Measurements from ENCODE around the gene RUNDC3A.

The RUNDC3A gene

DNA sequence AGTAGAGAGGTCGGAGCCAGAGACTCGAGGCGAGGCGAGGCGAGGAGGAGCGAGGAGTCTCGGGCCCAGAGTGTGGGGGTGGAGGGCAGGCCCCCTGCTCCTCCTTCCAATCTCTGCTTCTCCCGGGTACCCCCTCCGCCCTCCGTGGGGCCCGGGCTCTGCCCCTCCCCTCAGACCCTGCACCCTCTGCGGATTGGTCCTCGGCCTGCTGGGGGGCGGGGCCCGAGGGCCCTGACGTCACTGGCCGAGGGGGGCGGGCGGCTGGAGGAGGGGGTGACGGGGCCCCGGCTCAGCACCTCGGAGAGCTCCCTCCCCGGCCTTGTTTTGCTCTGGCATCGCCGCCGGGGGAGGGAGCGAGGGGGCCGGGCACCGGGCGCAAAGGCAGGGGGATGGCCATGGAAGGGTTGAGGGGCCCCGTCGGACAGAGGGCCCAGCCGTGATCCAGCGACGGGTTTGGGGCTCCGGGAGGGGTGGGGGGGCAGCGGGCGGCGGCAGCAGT, at the start of gene RUNDC3A:
RUNDC3A (plus strand) TSS at position 282 of the 499 bp plus-strand sequence. CDS start 232 bp downstream, outside the sequence.
- Histone ChIP-seq H3K9me3 (ENCODE audit: control insufficient read depth, insufficient read depth, low read depth, low read length) (no peaks in the 10 kb centered on the region), H3K9ac (ENCODE audit: low read length) (peak within 1 kb of the TSS; percentile 35), H3K27me3 (ENCODE audit: control insufficient read depth, insufficient read depth, low read length) (peaks cover 21% of the 10 kb centered on the region; the same call in 1 of the 2 replicates), H3K4me1 (ENCODE audit: control insufficient read depth, insufficient read depth, low read length) (peaks cover 36% of the 10 kb centered on the region), H3K4me3 (ENCODE audit: low read depth, low read length) (peak within 1 kb of the TSS; percentile 76), H3K27ac (ENCODE audit: low read depth, low read length) (no peak within 1 kb of the TSS), H3K36me3 (ENCODE audit: control insufficient read depth, insufficient read depth, low read length) (no peaks in the 10 kb centered on the region)

DNA sequence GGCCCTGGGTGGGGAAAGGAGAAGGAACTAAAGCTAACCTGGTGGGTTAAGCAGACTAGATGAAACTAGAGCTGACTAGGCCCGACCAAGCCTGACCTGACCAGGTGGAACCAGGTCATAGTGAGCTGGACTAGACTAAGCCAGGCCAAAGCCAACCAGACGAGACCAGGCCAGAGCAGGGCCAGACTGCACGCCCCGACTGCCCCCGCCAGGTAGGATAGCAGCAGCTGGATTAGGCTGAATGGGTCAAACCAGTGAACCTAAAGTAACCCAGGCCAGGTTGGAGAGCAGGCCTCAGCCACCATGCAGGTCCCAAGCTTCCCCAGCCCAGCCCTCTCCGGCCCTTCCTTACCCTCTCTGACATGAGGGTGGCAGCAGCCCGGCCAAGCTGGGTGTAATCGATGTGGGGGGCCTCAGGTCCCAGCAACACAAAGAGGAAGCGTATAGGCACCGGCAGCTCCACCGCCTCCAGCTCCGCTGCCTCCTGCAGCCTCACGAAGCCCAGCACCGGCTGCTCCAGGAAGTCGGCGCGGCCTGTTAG, 49.5 kb upstream of the RUNDC3A start:
- no peaks in the 10 kb centered on the region for H3K36me3 ChIP-seq (ENCODE audit: control insufficient read depth, insufficient read depth, low read length)
- no peak overlapping the region for H3K4me3 ChIP-seq (ENCODE audit: low read depth, low read length)
- H3K9me3 ChIP-seq (ENCODE audit: control insufficient read depth, insufficient read depth, low read depth, low read length): no peaks in the 10 kb centered on the region
- no peak overlapping the region for H3K9ac ChIP-seq (ENCODE audit: low read length)
- H3K27ac ChIP-seq (ENCODE audit: low read depth, low read length): no peak overlapping the region
- no peaks in the 10 kb centered on the region; the same call in 1 of the 2 replicates for H3K27me3 ChIP-seq (ENCODE audit: control insufficient read depth, insufficient read depth, low read length)
- no peaks in the 10 kb centered on the region for H3K4me1 ChIP-seq (ENCODE audit: control insufficient read depth, insufficient read depth, low read length)

DNA sequence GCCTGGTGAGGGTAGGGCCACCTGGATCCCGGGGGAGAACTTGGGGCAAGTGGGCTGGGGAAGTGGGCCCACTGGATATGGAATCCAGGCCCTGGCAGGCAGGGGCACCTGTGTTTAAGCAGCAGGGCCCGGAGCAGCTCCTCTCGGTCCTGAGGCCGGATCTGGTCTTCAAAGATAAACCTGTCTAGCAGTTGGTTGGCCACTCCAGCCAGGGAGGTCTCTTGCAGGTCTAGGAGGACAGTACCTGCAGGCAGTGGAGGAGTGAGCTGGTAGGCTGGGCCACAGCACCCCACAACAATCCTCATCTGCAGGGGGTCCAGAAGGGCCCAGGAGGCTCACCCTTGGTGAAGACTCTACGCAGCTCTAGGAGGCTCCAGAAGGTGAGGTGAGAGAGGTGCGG, 48.1 kb upstream of the RUNDC3A start:
- Histone ChIP-seq H3K27ac (ENCODE audit: low read depth, low read length) (no peak overlapping the region), H3K9me3 (ENCODE audit: control insufficient read depth, insufficient read depth, low read depth, low read length) (no peaks in the 10 kb centered on the region), H3K4me3 (ENCODE audit: low read depth, low read length) (no peak overlapping the region), H3K27me3 (ENCODE audit: control insufficient read depth, insufficient read depth, low read length) (no peaks in the 10 kb centered on the region; the same call in 1 of the 2 replicates), H3K4me1 (ENCODE audit: control insufficient read depth, insufficient read depth, low read length) (no peaks in the 10 kb centered on the region), H3K36me3 (ENCODE audit: control insufficient read depth, insufficient read depth, low read length) (no peaks in the 10 kb centered on the region), H3K9ac (ENCODE audit: low read length) (no peak overlapping the region)

DNA sequence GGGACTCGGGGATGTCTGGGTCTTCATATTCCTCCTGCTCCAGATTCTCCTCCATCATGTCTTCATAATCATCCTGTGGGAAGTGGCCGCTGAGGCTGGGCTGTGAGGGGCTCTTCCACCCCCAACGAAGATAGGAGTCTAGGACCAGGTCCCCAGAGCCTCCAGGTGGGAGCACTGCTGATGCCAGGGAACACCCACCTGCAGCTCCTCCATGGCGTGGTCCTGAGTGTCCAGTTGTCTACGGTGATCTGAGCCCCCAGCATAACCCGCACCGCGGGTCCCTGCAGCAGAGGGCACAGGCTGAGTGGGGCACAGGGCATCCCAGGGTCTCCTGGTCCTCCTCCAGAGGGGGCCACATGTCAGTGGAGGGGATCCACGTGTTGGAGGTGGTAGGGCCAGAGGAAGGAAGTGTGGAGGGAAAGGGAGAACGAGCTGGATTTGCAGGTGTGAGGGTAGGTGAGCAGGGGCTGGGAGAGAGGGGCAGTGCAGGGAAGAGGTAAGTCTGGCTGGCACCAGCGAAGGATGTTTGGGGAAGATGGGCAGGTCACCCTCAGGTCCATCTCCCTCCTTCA, 45.7 kb upstream of the RUNDC3A start:
- no peak overlapping the region for H3K4me3 ChIP-seq (ENCODE audit: low read depth, low read length)
- no peak overlapping the region for H3K9ac ChIP-seq (ENCODE audit: low read length)
- H3K4me1 ChIP-seq (ENCODE audit: control insufficient read depth, insufficient read depth, low read length): no peaks in the 10 kb centered on the region
- H3K27me3 ChIP-seq (ENCODE audit: control insufficient read depth, insufficient read depth, low read length): no peaks in the 10 kb centered on the region; the same call in 1 of the 2 replicates
- no peak overlapping the region for H3K27ac ChIP-seq (ENCODE audit: low read depth, low read length)
- H3K36me3 ChIP-seq (ENCODE audit: control insufficient read depth, insufficient read depth, low read length): no peaks in the 10 kb centered on the region
- no peaks in the 10 kb centered on the region for H3K9me3 ChIP-seq (ENCODE audit: control insufficient read depth, insufficient read depth, low read depth, low read length)

DNA sequence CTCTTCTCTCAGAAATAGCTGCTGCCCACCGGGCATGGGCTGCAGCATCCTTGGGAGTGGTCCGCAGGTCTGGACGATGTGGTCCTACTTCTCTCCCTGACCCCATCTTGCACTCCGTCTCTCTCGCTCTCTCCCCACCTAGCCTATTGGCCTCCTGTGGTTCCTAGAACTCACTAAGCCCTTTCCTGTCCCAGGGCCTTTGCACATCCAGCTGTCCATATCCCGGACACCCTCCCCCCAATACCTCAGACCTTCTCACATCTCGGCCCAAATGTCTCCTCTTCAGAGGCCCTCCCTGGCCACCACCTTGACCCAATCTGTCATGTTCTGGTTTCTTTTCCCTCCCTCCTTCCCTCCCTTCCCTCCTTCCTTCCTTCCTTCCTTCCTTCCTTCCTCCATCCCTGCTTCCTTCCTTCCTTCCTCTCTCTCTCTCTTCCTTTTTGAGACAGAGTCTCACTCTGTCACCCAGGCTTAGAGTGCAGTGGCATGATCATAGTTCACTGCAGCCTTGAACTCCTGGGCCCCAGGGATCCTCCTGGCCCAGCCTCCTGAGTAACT, 45.0 kb upstream of the RUNDC3A start:
- H3K9ac ChIP-seq (ENCODE audit: low read length): no peak overlapping the region

DNA sequence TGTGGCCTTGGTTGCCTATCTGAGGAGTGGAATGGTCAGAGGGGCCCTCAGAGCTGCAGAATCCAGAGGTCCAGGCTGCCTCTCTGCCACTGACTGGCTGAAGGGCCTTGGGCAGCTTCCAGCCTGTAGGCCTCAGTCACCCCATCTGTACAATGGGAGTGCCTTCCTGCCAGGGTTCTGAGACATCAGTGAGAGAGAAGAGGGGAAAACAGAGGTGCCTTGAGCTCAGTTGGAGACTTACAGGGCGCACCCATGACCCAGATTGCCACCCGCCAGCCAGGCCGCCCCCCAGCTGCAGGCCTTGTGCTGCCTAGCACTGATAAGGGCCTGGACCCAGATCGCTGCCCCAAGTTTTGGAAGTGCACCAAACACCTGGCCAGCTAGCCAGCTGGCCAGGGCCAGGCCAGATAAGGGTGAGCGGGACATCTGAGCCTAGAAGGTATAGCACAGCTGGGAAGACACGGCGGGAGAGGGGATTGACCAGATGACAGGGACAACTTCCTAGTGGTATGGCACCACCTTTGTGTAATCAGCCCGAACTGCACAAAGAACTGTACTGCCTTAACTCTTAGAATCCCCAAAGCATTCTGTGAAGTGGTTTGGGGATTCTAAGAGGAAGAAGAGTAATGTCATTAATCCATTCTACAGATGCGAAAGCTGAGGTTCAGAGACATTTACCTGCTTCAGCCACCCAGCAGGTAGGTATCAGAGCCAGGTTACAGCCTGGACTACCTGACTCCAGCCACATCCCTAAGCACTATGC, 41.8 kb upstream of the RUNDC3A start:
- H3K9ac ChIP-seq (ENCODE audit: low read length): no peak overlapping the region
- no peaks in the 10 kb centered on the region for H3K36me3 ChIP-seq (ENCODE audit: control insufficient read depth, insufficient read depth, low read length)
- no peak overlapping the region for H3K4me3 ChIP-seq (ENCODE audit: low read depth, low read length)
- H3K9me3 ChIP-seq (ENCODE audit: control insufficient read depth, insufficient read depth, low read depth, low read length): no peaks in the 10 kb centered on the region
- H3K4me1 ChIP-seq (ENCODE audit: control insufficient read depth, insufficient read depth, low read length): no peaks in the 10 kb centered on the region
- no peak overlapping the region for H3K27ac ChIP-seq (ENCODE audit: low read depth, low read length)
- no peaks in the 10 kb centered on the region; the same call in 1 of the 2 replicates for H3K27me3 ChIP-seq (ENCODE audit: control insufficient read depth, insufficient read depth, low read length)

More for the DNA sequence above, 45.0 kb upstream of the RUNDC3A start:
- H3K36me3 ChIP-seq (ENCODE audit: control insufficient read depth, insufficient read depth, low read length): no peaks in the 10 kb centered on the region
- H3K9me3 ChIP-seq (ENCODE audit: control insufficient read depth, insufficient read depth, low read depth, low read length): no peaks in the 10 kb centered on the region
- no peak overlapping the region for H3K4me3 ChIP-seq (ENCODE audit: low read depth, low read length)
- H3K27ac ChIP-seq (ENCODE audit: low read depth, low read length): no peak overlapping the region
- no peaks in the 10 kb centered on the region; the same call in 1 of the 2 replicates for H3K27me3 ChIP-seq (ENCODE audit: control insufficient read depth, insufficient read depth, low read length)
- no peaks in the 10 kb centered on the region for H3K4me1 ChIP-seq (ENCODE audit: control insufficient read depth, insufficient read depth, low read length)

DNA sequence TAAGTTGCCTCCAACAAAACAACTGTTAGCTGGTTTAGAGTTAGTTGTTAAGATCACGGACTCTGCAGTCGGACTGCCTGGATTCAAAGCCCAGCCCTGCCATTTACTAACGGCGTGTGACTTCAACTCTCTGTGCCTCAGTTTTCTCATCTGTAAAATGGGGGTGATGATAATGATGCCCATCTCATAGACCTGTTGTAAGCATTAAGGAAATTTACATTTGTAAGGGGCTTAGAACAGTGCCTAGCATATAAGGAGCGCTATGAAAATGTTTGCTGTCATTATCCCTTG, 41.3 kb upstream of the RUNDC3A start:
- no peak overlapping the region for H3K27ac ChIP-seq (ENCODE audit: low read depth, low read length)
- H3K27me3 ChIP-seq (ENCODE audit: control insufficient read depth, insufficient read depth, low read length): no peaks in the 10 kb centered on the region; the same call in 1 of the 2 replicates
- no peaks in the 10 kb centered on the region for H3K4me1 ChIP-seq (ENCODE audit: control insufficient read depth, insufficient read depth, low read length)

DNA sequence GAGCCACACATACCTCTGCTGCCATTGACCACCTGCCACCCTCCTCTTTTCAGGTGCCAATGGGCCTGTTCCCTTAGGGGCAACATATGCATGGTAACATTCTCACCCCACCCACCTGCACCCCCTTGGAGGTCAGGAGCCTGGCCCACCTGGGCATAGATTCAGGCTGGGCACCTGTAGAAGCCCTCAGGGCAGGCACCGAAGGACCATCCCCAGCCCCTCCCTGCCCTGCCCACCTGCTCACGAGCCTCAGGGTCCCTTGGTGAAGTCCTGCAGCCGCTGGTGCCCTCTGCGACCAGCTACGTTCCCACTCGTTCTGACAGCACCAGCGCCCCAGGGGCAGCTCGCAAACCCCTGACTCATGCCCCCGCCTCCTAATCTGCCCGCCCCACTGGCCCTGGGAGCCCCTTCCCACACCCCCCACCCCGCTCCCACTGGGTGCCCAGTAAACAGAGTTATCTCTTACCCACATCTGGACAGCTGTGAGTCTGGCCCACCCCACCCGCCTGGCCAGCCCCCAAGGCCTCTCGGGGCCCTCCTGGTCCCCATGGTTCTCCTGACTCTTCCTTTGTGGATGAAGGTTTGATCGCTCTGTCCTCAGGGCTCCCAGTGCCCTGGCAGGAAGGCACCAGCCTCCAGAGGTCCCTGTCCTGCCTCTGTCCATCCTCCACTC, 40.4 kb upstream of the RUNDC3A start, which contains the start of gene SLC4A1:
SLC4A1 (minus strand) TSS at position 318 of the 673 bp plus-strand sequence. CDS start 5,269 bp downstream, outside the sequence.
- Histone ChIP-seq H3K36me3 (ENCODE audit: control insufficient read depth, insufficient read depth, low read length) (no peaks in the 10 kb centered on the region), H3K9me3 (ENCODE audit: control insufficient read depth, insufficient read depth, low read depth, low read length) (no peaks in the 10 kb centered on the region), H3K27ac (ENCODE audit: low read depth, low read length) (no peak within 1 kb of the TSS), H3K9ac (ENCODE audit: low read length) (no peak within 1 kb of the TSS), H3K27me3 (ENCODE audit: control insufficient read depth, insufficient read depth, low read length) (no peaks in the 10 kb centered on the region), H3K4me1 (ENCODE audit: control insufficient read depth, insufficient read depth, low read length) (no peaks in the 10 kb centered on the region), H3K4me3 (ENCODE audit: low read depth, low read length) (no peak within 1 kb of the TSS)

More for the DNA sequence above, 41.3 kb upstream of the RUNDC3A start:
- H3K36me3 ChIP-seq (ENCODE audit: control insufficient read depth, insufficient read depth, low read length): no peaks in the 10 kb centered on the region
- H3K9ac ChIP-seq (ENCODE audit: low read length): no peak overlapping the region
- H3K9me3 ChIP-seq (ENCODE audit: control insufficient read depth, insufficient read depth, low read depth, low read length): no peaks in the 10 kb centered on the region
- no peak overlapping the region for H3K4me3 ChIP-seq (ENCODE audit: low read depth, low read length)

DNA sequence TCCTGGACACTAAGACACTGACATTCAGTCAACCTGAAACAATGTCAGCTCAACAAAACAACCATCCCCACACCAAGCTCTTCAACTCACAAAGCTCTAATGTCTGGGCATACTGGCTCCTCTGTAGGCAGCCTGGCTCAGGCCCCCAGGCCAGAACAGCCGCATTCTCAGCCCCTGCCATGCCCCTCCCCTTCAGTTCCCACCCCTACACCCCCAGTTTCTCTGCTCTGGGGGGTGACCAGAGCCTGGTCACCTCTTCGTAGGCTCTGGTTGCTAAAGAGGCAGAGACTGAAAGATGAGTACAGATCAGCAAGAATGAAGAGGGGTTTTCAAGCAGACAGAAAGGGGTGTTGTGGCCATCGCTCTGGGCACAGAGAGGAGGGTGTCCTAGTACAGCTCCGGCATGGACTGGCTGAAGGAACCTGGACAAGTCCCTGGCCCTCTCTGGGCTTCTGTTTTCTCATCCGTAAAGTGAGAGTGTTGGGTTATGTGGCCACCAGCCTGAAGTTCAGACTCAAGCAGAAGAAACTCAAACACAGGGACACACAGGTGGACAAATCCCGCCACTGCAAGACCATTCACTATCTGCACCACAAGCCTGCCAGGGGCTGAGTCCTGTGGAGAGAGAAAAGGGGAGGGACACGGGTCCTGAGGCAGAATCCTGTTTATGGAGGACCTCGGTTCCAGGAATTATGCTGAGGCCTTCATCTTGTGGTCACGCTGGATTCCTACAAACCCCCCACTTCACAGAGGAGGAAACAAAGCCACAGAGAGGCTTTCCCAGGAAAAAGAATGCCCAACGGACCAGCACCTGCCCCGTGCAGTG, 39.5 kb upstream of the RUNDC3A start:
- H3K4me1 ChIP-seq (ENCODE audit: control insufficient read depth, insufficient read depth, low read length): peaks cover 6% of the 10 kb centered on the region
- H3K4me3 ChIP-seq (ENCODE audit: low read depth, low read length): no peak overlapping the region
- H3K27me3 ChIP-seq (ENCODE audit: control insufficient read depth, insufficient read depth, low read length): no peaks in the 10 kb centered on the region
- H3K36me3 ChIP-seq (ENCODE audit: control insufficient read depth, insufficient read depth, low read length): no peaks in the 10 kb centered on the region
- no peaks in the 10 kb centered on the region for H3K9me3 ChIP-seq (ENCODE audit: control insufficient read depth, insufficient read depth, low read depth, low read length)
- H3K27ac ChIP-seq (ENCODE audit: low read depth, low read length): no peak overlapping the region
- H3K9ac ChIP-seq (ENCODE audit: low read length): no peak overlapping the region
